ENCODE measurements around the gene RNF148.

The RNF148 gene

DNA sequence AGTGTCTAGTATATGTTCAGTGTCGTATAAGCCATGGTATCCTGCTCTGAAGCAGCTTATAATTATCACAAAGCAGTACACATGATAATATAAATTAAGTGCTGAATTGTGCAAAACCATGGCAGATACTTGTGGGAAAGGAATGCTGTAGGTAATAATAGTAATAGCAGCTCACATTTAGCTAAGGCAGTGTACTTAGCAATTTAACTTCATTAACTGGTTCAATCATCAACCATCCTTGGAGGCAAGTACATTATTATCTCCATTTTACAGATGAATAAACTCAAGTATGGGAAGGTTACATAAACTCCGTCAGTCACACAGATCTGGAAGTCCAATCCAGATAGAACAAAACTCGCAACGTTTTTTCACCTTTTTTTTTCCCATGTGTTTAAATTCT lies 21.6 kb upstream of the RNF148 start:
- no peak for FAIRE-seq
- no peak for DNase-seq (ENCODE audit: insufficient read length, low spot score)
- TF ChIP-seq POLR2A (IDR thresholded peaks at IDR 0.05; ENCODE audit: low read depth, low read length) (no peak), TAF1 (IDR thresholded peaks at IDR 0.05; ENCODE audit: low read depth, low read length) (no peak), SPI1 (IDR thresholded peaks at IDR 0.05; ENCODE audit: low read depth, low read length) (no peak), POU2F2 (IDR thresholded peaks at IDR 0.05; ENCODE audit: low read depth, low read length) (no peak), POLR2AphosphoS5 (IDR thresholded peaks at IDR 0.05; ENCODE audit: low read depth, low read length) (no peak), PAX5 (IDR thresholded peaks at IDR 0.05; ENCODE audit: insufficient read depth, low read length, severe bottlenecking) (no peak)

DNA sequence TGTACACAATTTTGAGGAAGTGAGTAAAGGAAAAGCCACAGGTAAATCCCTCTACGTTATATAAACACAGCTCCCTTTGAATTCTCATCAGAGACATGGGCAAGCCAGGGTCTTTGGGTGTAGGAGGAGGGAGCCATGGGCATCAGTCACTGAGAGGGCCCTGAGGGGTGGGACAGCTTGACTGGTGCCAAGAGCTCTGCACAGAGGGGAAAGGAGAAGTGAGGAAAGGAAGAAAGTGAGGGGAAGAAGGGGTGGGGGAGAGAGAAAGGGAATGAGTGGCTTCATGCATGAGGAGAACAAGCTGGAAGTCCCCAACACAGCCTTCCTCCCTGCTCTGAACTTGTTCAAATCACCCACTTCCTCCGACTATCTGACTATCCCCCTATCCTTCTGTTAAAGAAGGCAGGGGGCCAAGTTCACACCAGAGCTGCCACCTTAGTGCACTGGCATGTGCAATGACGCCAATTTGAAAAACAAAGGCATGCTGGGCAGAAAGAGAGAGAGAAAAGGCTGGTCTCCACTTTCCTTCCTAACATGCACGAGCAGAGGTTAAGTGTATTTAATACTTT lies 16.4 kb upstream of the RNF148 start:
- no peak for TF ChIP-seq TAF1 (IDR thresholded peaks at IDR 0.05; ENCODE audit: low read depth, low read length)
- TF ChIP-seq POLR2A (IDR thresholded peaks at IDR 0.05; ENCODE audit: low read depth, low read length): no peak
- no peak for TF ChIP-seq POU2F2 (IDR thresholded peaks at IDR 0.05; ENCODE audit: low read depth, low read length)
- no peak for TF ChIP-seq POLR2AphosphoS5 (IDR thresholded peaks at IDR 0.05; ENCODE audit: low read depth, low read length)
- TF ChIP-seq SPI1 (IDR thresholded peaks at IDR 0.05; ENCODE audit: low read depth, low read length): no peak
- TF ChIP-seq PAX5 (IDR thresholded peaks at IDR 0.05; ENCODE audit: insufficient read depth, low read length, severe bottlenecking): no peak
- DNase-seq (ENCODE audit: insufficient read length, low spot score) (no peak), FAIRE-seq (no peak)

DNA sequence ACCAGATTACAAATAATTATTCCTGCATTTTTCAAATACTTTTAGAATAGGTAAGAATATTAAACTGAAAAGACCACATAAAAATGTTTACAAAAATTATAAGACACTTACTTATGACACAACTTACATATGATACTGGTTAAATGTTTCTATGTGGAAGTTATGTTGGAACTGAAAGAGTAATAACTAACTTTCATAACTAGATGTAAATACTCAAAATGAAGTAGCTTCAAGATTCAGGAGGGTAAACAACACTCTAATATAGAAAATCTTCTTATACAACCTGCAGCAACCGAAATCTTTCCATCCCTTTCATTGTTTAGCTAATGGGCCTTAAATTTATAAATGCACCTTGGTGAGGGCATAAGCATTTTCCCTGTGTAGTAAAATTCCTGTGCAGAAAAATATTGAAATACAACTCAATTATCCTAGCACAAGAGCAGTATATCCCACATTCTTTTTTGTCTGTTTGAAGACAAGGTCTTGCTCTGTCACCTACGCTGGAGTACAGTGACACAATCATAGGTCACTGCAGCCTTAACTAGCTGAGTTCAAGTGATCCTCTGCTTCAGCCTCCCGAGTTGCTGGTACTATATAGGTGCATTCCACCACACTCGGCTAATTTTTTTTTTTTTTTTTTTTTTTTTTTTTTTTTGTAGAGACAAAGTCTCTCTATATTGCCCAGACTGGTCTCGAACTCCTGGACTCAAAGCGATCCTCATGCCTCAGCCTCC lies 14.8 kb upstream of the RNF148 start:
- TF ChIP-seq SPI1 (IDR thresholded peaks at IDR 0.05; ENCODE audit: low read depth, low read length) (no peak), POLR2A (IDR thresholded peaks at IDR 0.05; ENCODE audit: low read depth, low read length) (no peak), POU2F2 (IDR thresholded peaks at IDR 0.05; ENCODE audit: low read depth, low read length) (no peak), PAX5 (IDR thresholded peaks at IDR 0.05; ENCODE audit: insufficient read depth, low read length, severe bottlenecking) (no peak), POLR2AphosphoS5 (IDR thresholded peaks at IDR 0.05; ENCODE audit: low read depth, low read length) (no peak), TAF1 (IDR thresholded peaks at IDR 0.05; ENCODE audit: low read depth, low read length) (no peak)
- DNase-seq (ENCODE audit: insufficient read length, low spot score): no peak

DNA sequence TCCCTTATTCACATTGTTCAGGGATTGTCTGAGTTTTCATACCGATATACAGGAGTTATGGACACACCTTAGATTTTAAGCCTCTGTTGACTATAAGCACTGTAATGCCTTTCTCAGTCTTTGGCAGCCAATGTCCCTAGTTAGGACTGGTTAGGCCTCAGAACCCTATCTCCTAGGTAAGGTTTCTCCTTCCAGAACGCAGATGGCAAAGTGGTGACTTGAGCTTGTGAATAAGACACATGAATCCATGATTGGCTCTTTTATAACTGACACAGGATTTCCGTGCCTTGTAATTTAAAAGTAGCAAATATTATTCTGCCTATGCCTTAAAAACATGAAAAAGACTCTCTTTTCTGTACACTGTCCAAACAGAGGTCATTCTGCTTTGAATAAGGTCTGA lies 12.5 kb upstream of the RNF148 start:
- FAIRE-seq (no peak), DNase-seq (ENCODE audit: insufficient read length, low spot score) (no peak)

More for the DNA sequence above, 14.8 kb upstream of the RNF148 start:
- no peak for FAIRE-seq

DNA sequence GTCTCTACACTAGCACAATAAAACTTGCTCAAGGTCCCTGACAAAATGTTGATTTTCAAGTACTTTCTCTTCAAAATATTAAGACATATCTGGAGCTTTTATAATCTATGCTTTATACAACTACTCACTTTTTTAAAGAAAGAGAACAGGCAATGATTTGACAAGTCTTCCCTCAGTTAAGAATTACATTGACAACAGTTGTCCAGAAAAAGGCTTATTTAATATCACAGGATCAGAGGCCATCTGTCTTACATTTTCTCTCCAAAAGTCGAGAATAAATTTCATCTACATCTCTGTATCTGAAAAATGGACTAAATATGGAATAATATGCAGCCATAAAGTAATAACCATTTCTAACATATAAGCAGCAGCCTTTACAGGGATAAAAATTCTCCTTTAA lies 8.2 kb upstream of the RNF148 start:
- TF ChIP-seq POLR2AphosphoS5 (IDR thresholded peaks at IDR 0.05; ENCODE audit: low read depth, low read length) (no peak), PAX5 (IDR thresholded peaks at IDR 0.05; ENCODE audit: insufficient read depth, low read length, severe bottlenecking) (no peak), SPI1 (IDR thresholded peaks at IDR 0.05; ENCODE audit: low read depth, low read length) (no peak), POU2F2 (IDR thresholded peaks at IDR 0.05; ENCODE audit: low read depth, low read length) (no peak), POLR2A (IDR thresholded peaks at IDR 0.05; ENCODE audit: low read depth, low read length) (no peak), TAF1 (IDR thresholded peaks at IDR 0.05; ENCODE audit: low read depth, low read length) (no peak)
- no peak for FAIRE-seq
- DNase-seq (ENCODE audit: insufficient read length, low spot score): no peak

More for the DNA sequence above, 12.5 kb upstream of the RNF148 start:
- TF ChIP-seq POU2F2 (IDR thresholded peaks at IDR 0.05; ENCODE audit: low read depth, low read length) (no peak), POLR2A (IDR thresholded peaks at IDR 0.05; ENCODE audit: low read depth, low read length) (no peak), TAF1 (IDR thresholded peaks at IDR 0.05; ENCODE audit: low read depth, low read length) (no peak), PAX5 (IDR thresholded peaks at IDR 0.05; ENCODE audit: insufficient read depth, low read length, severe bottlenecking) (no peak), SPI1 (IDR thresholded peaks at IDR 0.05; ENCODE audit: low read depth, low read length) (no peak), POLR2AphosphoS5 (IDR thresholded peaks at IDR 0.05; ENCODE audit: low read depth, low read length) (no peak)

DNA sequence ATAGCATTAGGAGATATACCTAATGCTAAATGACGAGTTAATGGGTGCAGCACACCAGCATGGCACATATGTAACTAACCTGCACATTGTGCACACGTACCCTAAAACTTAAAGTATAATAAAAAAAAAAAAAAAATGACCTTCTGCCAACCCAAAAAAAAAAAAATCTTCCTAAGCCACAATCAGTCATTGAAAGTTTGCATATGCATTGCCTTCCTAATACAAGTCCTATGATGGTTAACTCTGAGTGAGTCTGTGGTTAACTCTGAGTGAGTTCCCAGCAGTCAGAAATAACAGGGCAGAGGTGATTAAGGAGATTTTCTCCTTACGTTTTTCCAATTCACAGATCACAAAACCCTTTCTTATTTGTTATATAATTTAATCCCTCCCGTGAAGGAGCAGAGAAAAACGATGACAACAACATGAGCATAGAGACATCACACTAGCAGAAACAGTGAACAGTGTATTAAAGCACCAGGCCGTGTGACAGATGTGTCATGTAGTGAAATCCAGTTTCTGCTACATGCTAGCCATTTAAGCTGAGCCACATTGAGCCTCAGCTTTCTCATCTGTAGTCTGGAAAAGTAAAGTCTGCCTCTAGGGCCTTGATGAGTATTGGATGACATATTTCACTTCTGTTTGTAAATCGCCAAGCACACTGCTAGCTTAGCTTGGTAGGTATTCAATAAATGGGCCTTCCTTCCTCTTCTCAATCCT lies 7.4 kb upstream of the RNF148 start:
- TF ChIP-seq POLR2AphosphoS5 (IDR thresholded peaks at IDR 0.05; ENCODE audit: low read depth, low read length) (no peak), POU2F2 (IDR thresholded peaks at IDR 0.05; ENCODE audit: low read depth, low read length) (no peak), TAF1 (IDR thresholded peaks at IDR 0.05; ENCODE audit: low read depth, low read length) (no peak), POLR2A (IDR thresholded peaks at IDR 0.05; ENCODE audit: low read depth, low read length) (no peak), SPI1 (IDR thresholded peaks at IDR 0.05; ENCODE audit: low read depth, low read length) (no peak), PAX5 (IDR thresholded peaks at IDR 0.05; ENCODE audit: insufficient read depth, low read length, severe bottlenecking) (no peak)
- DNase-seq (ENCODE audit: insufficient read length, low spot score): no peak
- FAIRE-seq: no peak

DNA sequence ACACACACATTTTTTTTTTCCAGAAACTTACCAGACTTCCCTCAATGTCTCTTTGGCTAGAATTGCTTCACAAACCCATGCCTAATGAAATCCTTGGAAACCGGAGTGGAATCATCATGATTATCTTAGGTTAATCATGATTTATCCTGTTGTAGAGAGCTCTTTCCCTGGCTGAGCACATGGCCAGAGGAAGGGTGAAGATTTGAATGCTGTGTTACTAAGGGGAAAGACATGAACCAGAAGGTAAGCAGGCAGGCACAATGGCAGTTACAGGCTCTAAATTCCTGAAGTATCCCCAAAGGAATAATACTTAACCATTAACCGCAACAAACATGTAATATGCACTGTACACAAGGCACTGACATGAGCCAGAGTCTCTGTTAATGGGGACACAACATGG lies 4.1 kb upstream of the RNF148 start:
- no peak for FAIRE-seq
- DNase-seq (ENCODE audit: insufficient read length, low spot score): no peak
- TF ChIP-seq POLR2AphosphoS5 (IDR thresholded peaks at IDR 0.05; ENCODE audit: low read depth, low read length): no peak
- TF ChIP-seq SPI1 (IDR thresholded peaks at IDR 0.05; ENCODE audit: low read depth, low read length): no peak
- no peak for TF ChIP-seq POLR2A (IDR thresholded peaks at IDR 0.05; ENCODE audit: low read depth, low read length)
- no peak for TF ChIP-seq TAF1 (IDR thresholded peaks at IDR 0.05; ENCODE audit: low read depth, low read length)
- TF ChIP-seq POU2F2 (IDR thresholded peaks at IDR 0.05; ENCODE audit: low read depth, low read length): no peak
- no peak for TF ChIP-seq PAX5 (IDR thresholded peaks at IDR 0.05; ENCODE audit: insufficient read depth, low read length, severe bottlenecking)

DNA sequence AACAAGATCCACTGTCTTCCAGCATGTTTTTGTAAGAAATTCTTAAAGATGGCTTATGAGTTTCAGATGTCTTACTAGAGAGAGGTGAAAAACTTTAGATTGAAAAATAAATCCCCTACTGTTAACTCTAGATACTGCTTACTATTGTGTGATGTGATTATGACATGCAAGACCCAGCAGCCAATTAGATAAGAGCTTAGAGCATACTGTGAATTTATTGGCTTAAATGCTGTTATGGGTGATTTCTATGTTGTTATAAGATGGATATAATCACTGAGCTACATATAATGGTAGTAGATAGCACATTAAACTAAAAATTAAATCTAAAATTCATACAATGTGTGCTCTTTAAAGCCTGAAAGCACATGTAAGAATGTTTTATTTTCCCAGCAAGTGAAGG lies 3.7 kb downstream of the RNF148 start, which contains the start of gene RNF133:
TSS of gene RNF133 (minus strand) at position 101 of the 400 bp plus-strand sequence. CDS start 199 bp downstream, outside the sequence.
- no peak for FAIRE-seq
- TF ChIP-seq PAX5 (IDR thresholded peaks at IDR 0.05; ENCODE audit: insufficient read depth, low read length, severe bottlenecking) (no peak), POLR2AphosphoS5 (IDR thresholded peaks at IDR 0.05; ENCODE audit: low read depth, low read length) (no peak), TAF1 (IDR thresholded peaks at IDR 0.05; ENCODE audit: low read depth, low read length) (no peak), POU2F2 (IDR thresholded peaks at IDR 0.05; ENCODE audit: low read depth, low read length) (no peak), POLR2A (IDR thresholded peaks at IDR 0.05; ENCODE audit: low read depth, low read length) (no peak), SPI1 (IDR thresholded peaks at IDR 0.05; ENCODE audit: low read depth, low read length) (no peak)
- DNase-seq (ENCODE audit: insufficient read length, low spot score): no peak

DNA sequence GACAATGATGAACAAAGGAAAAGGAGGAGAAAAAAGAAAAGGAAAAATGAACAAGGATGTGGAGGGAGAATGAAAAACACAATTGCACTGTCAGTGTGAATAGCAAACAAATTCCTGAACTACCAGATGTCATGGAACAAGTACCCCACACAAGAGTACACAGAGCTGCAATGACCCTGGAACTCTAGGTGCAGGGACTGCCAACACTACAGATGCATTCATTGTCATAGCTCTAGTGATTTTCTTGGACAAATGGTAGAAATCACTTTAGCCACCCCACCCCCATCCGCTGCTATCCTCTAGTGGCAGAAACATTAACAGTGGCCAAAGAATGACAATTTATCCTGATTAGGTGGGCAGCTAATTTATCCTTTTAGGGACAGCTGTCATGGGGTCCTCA lies 6.9 kb downstream of the RNF148 start:
- no peak for DNase-seq (ENCODE audit: insufficient read length, low spot score)
- TF ChIP-seq POLR2AphosphoS5 (IDR thresholded peaks at IDR 0.05; ENCODE audit: low read depth, low read length) (no peak), POU2F2 (IDR thresholded peaks at IDR 0.05; ENCODE audit: low read depth, low read length) (no peak), POLR2A (IDR thresholded peaks at IDR 0.05; ENCODE audit: low read depth, low read length) (no peak), SPI1 (IDR thresholded peaks at IDR 0.05; ENCODE audit: low read depth, low read length) (no peak), PAX5 (IDR thresholded peaks at IDR 0.05; ENCODE audit: insufficient read depth, low read length, severe bottlenecking) (no peak), TAF1 (IDR thresholded peaks at IDR 0.05; ENCODE audit: low read depth, low read length) (no peak)
- no peak for FAIRE-seq
